OCI-LY7 (cell line): ENCODE results near the gene HTR1D. TPM values are rescaled to one million over a fixed set of nuclear protein-coding genes. Genes with fewer than 3 reads are reported as not detected.
"Not testable (repeated sequence)": the region's sequence is repeated elsewhere in the genome, so short reads cannot be mapped to it uniquely, and the experiment has no call there.

Source experiments
- BruUV-seq: library from RNA; stranded (reverse); fragments of 400-500 nt; replicated peaks from 2 replicates; lab custom pipeline; 2021; lab: Mats Ljungman, UMichigan
- CTCF ChIA-PET: fragments of 300-600 bp; sonication (Branson Sonifier 250); formaldehyde crosslinking; loops from one replicate; lab custom pipeline; 2022; ENCODE audit warnings: antibody characterized with exemption; ENCODE audit not compliant: unreplicated experiment; lab: Charles Lee
- POLR2A ChIA-PET: fragments of 300-600 bp; sonication (Branson Sonifier 250); formaldehyde crosslinking; loops from one replicate; lab custom pipeline; 2022; ENCODE audit warnings: antibody characterized with exemption; lab: Charles Lee
- DNase-seq: peaks from one replicate; pipeline ENCODE4 v3.0.0-alpha.2; 2015; ENCODE audit warnings: low spot score
- H2AFZ ChIP-seq: fragments of 200-600 bp; sonication (generic), shearing (Covaris generic); 2 replicates; pipeline ENCODE4 v1.6.1; 2014; ENCODE audit warnings: mild to moderate bottlenecking, antibody characterized with exemption, low read length, moderate library complexity
- H3K27ac ChIP-seq: fragments of 200-600 bp; sonication (generic); 2 replicates; pipeline ENCODE4 v1.5.1; 2014; ENCODE audit warnings: mixed run types, low read depth, mild to moderate bottlenecking, moderate library complexity, low read length, inconsistent platforms; ENCODE audit not compliant: poor library complexity, severe bottlenecking
- H3K36me3 ChIP-seq: fragments of 200-600 bp; sonication (generic); 2 replicates; pipeline ENCODE4 v1.6.1; 2014; ENCODE audit warnings: mild to moderate bottlenecking, antibody characterized with exemption, low read length, moderate library complexity, mixed read lengths; ENCODE audit not compliant: insufficient read depth
- H3K4me1 ChIP-seq: fragments of 200-600 bp; sonication (generic); 2 replicates; pipeline ENCODE4 v1.5.1; 2014; ENCODE audit warnings: mild to moderate bottlenecking, low read length; ENCODE audit not compliant: insufficient read depth, poor library complexity, severe bottlenecking
- H3K4me2 ChIP-seq: fragments of 200-600 bp; sonication (generic); 2 replicates; pipeline ENCODE4 v1.6.1; 2014; ENCODE audit warnings: mild to moderate bottlenecking, low read length
- H3K4me3 ChIP-seq: fragments of 200-600 bp; sonication (generic); 2 replicates; pipeline ENCODE4 v1.5.1; 2014; ENCODE audit warnings: mild to moderate bottlenecking, low read depth, low read length; ENCODE audit not compliant: poor library complexity, severe bottlenecking
- H3K79me2 ChIP-seq: fragments of 200-600 bp; sonication (generic); 2 replicates; pipeline ENCODE4 v1.6.1; 2016; ENCODE audit warnings: low read depth, mild to moderate bottlenecking, low read length, moderate library complexity, mixed read lengths; ENCODE audit not compliant: insufficient read depth
- H3K9me2 ChIP-seq: fragments of 200-600 bp; sonication (generic); 2 replicates; pipeline ENCODE4 v1.6.1; 2016; ENCODE audit warnings: mild to moderate bottlenecking, low read length, mixed read lengths; ENCODE audit not compliant: insufficient read depth
- H3K9me3 ChIP-seq: fragments of 200-600 bp; sonication (generic); 2 replicates; pipeline ENCODE4 v1.6.1; 2014; ENCODE audit warnings: mild to moderate bottlenecking, mixed run types, low read length, mixed read lengths
- H4K20me1 ChIP-seq: fragments of 200-600 bp; sonication (generic); 2 replicates; pipeline ENCODE4 v1.6.1; 2014; ENCODE audit warnings: mild to moderate bottlenecking, antibody characterized with exemption, low read length, moderate library complexity, mixed read lengths; ENCODE audit not compliant: insufficient read depth
- EZH2phosphoT487 ChIP-seq: fragments of 200-600 bp; sonication (generic); IDR thresholded peaks from 2 replicates; pipeline ENCODE4 v1.6.1; 2018; ENCODE audit warnings: low read depth, borderline replicate concordance, mild to moderate bottlenecking, mixed run types, antibody characterized with exemption, low read length, moderate library complexity, mixed read lengths
- intact Hi-C: fragments of 100-400 bp; cut with micrococcal nuclease; formaldehyde crosslinking; loops from one replicate; pipeline ENCODE4 v1.10.0; 2022; ENCODE audit not compliant: unreplicated experiment
- total RNA-seq, 2 experiments: library from RNA; depleted of rRNA in 1 of 2; stranded (reverse); fragments of >200 nt in 1 of 2; shearing (Covaris generic) in 1 of 2; gene quantifications; 2 replicates each; pipeline ENCODE4 v1.2.3, GENCODE V29; 2014 to 2022
- TF ChIP-seq, protein P1 (sequence below): fragments of 200-600 bp; sonication (generic); conservative IDR thresholded peaks from 2 replicates; pipeline ENCODE4 v1.5.1; 2014; ENCODE audit warnings: mild to moderate bottlenecking, antibody characterized with exemption, low read length, moderate library complexity, mixed read lengths

The HTR1D gene
- total RNA-seq, 2 experiments from 2014 or later: not detected

DNA sequence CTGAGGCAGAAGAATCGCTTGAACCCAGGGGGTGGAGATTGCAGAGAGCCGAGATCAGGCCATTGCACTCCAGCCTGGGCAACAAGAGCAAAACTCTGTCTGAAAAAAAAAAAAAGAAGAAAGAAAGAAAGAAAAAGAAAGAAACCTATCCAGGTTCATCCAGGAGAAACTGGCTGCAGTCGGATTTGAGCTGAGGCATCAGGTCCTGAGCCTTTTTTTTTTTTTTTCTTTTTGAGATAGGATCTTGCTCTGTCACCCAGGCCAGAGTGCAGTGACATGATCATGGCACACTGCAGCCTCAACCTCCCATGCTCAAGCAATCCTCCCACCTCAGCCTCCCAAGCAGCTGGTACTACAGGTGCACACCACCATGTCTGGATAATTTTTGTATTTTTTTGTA lies 26.1 kb downstream of the HTR1D start:
- H2AFZ ChIP-seq: no peak overlapping the region
- H4K20me1 ChIP-seq: no peaks in the 10 kb centered on the region
- CTCF ChIA-PET: no interaction called here
- no peak overlapping the region for H3K4me3 ChIP-seq
- H3K4me1 ChIP-seq: no peaks in the 10 kb centered on the region
- DNase-seq: no peak
- no peaks in the 10 kb centered on the region for H3K36me3 ChIP-seq
- no peak overlapping the region for H3K4me2 ChIP-seq
- intact Hi-C loops: no loop called here
- POLR2A ChIA-PET: interaction anchor here (0.9 kb wide), 1 partner anchor 106 kb away, joined by 4 read pairs; no protein-coding TSS in a partner anchor
- no peaks in the 10 kb centered on the region for H3K79me2 ChIP-seq
- BruUV-seq: no TSS peak
- no peaks in the 10 kb centered on the region for H3K9me2 ChIP-seq
- H3K9me3 ChIP-seq: no peaks in the 10 kb centered on the region
- H3K27ac ChIP-seq: no peak overlapping the region
- no peak for TF ChIP-seq EZH2phosphoT487
- TF ChIP-seq, protein P1, sequence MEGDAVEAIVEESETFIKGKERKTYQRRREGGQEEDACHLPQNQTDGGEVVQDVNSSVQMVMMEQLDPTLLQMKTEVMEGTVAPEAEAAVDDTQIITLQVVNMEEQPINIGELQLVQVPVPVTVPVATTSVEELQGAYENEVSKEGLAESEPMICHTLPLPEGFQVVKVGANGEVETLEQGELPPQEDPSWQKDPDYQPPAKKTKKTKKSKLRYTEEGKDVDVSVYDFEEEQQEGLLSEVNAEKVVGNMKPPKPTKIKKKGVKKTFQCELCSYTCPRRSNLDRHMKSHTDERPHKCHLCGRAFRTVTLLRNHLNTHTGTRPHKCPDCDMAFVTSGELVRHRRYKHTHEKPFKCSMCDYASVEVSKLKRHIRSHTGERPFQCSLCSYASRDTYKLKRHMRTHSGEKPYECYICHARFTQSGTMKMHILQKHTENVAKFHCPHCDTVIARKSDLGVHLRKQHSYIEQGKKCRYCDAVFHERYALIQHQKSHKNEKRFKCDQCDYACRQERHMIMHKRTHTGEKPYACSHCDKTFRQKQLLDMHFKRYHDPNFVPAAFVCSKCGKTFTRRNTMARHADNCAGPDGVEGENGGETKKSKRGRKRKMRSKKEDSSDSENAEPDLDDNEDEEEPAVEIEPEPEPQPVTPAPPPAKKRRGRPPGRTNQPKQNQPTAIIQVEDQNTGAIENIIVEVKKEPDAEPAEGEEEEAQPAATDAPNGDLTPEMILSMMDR: no peak

DNA sequence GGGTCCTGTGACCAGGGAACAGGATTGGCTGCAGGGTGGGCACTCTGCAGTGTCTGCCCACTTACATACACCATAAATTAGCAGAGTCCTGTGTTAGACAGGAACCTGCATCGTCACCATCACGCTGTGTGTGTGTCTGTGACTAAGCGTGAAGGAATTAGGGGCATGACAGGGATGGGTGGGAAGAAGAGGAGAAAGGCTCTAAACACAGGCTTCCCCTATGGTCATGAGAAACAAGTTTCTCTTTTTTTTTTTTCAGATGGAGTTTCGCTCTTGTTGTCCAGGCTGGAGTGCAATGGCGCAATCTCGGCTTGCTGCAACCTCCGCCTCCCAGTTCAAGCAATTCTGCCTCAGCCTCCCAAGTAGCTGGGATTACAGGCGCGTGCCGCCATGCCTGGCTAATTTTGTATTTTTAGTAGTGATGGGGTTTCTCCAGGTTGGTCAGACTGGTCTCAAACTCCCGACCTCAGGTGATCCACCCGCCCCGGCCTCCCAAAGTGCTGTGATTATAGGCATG lies 28.3 kb downstream of the HTR1D start:
- H2AFZ ChIP-seq, CTCF ChIA-PET, H3K36me3 ChIP-seq, H3K27ac ChIP-seq, H3K4me1 ChIP-seq, intact Hi-C loops, DNase-seq, H3K9me2 ChIP-seq, H3K4me3 ChIP-seq, BruUV-seq, H3K4me2 ChIP-seq, H3K9me3 ChIP-seq, H4K20me1 ChIP-seq, H3K79me2 ChIP-seq: not testable (repeated sequence)
- POLR2A ChIA-PET: interaction anchor here (0.9 kb wide), 1 partner anchor 10 kb away, joined by 3 read pairs; no protein-coding TSS in a partner anchor

DNA sequence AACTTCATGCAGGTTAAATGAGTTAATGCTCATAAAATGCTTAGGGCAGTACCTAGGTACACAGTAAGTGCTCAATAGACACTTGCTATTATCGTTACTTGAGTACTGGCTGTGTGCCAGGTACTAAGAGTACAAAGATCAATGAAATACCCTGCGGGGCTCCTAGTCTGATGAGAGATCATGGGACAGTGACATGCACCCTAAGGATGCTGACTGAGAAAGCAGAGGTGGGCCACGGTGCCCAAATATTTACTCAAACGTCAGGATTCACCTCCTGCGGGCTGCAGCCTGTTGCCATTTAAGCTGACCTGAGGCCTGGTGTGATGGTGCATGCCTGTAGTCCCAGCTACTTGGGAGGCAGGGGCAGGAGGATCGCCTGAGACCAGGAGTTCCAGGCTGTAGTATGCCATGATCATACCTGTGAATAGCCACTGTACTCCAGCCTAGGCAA lies 28.8 kb downstream of the HTR1D start:
- Histone ChIP-seq H3K36me3 (no peaks in the 10 kb centered on the region), H3K9me3 (no peaks in the 10 kb centered on the region), H3K27ac (no peak overlapping the region), H3K4me2 (no peak overlapping the region), H3K79me2 (no peaks in the 10 kb centered on the region), H3K4me3 (no peak overlapping the region), H3K4me1 (no peaks in the 10 kb centered on the region), H3K9me2 (no peaks in the 10 kb centered on the region), H2AFZ (no peak overlapping the region), H4K20me1 (no peaks in the 10 kb centered on the region)
- intact Hi-C loops: no loop called here
- no TSS peak for BruUV-seq
- ChIA-PET CTCF (no interaction called here), POLR2A (no interaction called here)
- no peak for TF ChIP-seq EZH2phosphoT487
- TF ChIP-seq, protein P1: no peak
- no peak for DNase-seq
